Ramos (cell line): Measurements from ENCODE around the gene PGLYRP4.
"Not testable (repeated sequence)": the region's sequence is repeated elsewhere in the genome, so short reads cannot be mapped to it uniquely, and the experiment has no call there.

Experiments
- in situ Hi-C: fragments of 300-500 bp; cut with MboI; formaldehyde crosslinking; loops from one replicate; pipeline ENCODE4 v1.14.3; 2022; ENCODE audit warnings: low sequenced_read_pairs; ENCODE audit not compliant: unreplicated experiment

Gene PGLYRP4

DNA sequence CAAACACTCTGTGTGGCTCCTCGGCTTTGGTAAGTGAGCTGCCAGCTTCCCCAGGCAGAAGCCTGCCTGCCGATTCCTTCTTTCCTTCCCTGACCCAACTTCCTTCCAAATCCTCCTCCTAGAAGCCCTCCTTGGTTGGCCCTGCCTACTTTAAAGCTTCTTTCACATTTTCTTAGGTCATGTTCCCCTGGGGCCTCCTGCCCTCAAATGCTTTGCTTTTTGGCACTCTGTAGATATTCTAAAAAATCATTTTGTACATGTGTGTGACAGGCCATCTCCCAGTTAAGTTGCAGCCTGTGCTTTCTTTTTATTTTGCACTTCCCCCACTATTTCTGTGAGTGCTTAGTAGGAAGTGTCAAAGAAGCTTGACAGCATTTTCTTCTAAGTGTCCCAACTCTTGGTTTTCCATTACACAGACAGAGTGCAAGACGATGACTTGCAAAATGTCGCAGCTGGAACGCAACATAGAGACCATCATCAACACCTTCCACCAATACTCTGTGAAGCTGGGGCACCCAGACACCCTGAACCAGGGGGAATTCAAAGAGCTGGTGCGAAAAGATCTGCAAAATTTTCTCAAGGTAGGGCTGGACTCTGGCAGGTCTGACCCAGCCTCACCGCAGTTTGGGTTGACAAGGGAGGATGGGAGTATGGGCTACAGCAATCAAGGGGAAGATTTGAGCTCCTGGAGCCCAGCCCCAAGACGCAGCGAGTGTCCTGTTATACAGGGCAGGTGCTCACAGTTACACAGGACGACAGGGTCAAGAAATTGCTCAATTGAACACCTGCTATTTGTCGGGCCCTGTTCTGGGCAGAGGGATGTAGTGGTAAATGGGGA is 9.4 kb upstream of the PGLYRP4 start, which contains the start of gene S100A9:
Gene S100A9, plus strand, starts transcription at position 2 of the 838 bp plus-strand sequence. Its CDS starts 430 bp downstream, at position 432.
- in situ Hi-C loops: loop anchor here (10.0 kb wide), 1 partner anchor 127 kb away; no protein-coding TSS in a partner anchor

DNA sequence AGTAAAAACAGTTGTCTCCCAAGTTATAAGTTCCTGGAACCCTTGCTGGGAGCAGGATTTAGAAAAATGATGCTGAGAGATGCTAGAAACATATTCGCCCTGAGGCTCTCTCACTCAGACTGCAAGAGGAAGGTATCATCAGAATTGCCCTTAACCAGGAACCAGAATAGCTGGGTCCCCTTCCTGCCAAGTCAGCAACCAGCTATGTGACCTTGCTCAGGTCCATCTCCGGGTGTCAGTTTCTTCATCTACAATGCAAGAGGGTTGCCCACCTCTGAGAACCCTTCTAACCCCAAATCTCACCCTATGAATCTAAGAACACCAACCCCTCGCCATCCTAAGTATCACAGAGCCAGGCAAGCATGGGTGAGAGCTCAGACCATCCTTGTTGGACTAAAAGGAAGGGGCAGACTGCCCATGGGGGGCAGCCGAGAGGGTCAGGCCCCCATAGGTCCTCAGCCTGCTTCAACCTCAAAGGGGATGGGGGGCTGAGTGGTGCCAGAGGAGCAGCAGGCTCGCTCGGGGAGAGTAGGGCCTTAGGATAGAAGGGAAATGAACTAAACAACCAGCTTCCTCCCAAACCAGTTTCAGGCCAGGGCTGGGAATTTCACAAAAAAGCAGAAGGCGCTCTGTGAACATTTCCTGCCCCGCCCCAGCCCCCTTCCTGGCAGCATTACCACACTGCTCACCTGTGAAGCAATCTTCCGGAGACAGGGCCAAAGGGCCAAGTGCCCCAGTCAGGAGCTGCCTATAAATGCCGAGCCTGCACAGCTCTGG is 8.6 kb upstream of the PGLYRP4 start:
- in situ Hi-C loops: loop anchor here (10.0 kb wide), 1 partner anchor 128 kb away; no protein-coding TSS in a partner anchor

DNA sequence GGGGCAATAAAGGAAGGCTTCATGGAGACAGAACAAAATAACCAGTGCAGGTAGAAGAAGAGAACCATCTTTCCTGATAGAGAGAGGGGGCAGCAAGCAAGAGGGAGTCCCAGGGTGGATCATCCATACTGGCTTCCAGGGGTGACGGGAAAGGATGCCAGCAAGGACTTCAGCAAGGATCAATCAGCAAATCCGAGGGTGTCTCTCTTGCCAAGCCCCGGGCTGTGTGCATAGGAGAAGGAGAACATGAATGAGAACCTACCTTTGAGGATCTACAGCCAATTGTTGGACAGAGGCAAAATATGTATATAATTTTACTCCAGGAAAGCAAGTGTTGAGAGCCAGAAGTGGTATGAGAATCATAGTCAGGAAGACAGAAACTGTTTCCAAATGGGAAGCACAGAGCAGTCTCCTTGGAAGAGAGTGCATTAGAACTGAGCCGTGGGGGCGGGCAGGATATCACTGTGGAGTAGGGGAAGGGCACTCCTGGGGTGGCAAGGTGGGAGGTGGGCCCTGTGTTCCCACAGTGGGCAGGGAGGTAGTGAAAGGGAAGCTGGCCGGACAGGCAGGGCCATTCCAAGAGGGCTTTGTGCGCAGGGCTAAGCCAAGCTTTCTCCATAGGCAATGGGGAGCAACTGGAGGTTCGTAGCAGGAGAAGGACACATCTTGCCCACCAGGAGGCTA is 7.9 kb upstream of the PGLYRP4 start:
- in situ Hi-C loops: loop anchor here (10.0 kb wide), 1 partner anchor 128 kb away; no protein-coding TSS in a partner anchor

GRCh38 chr1:153355445-153356071 is 6.9 kb upstream of the PGLYRP4 start:
- in situ Hi-C loops: loop anchor here (10.0 kb wide), 1 partner anchor 129 kb away; no protein-coding TSS in a partner anchor

DNA sequence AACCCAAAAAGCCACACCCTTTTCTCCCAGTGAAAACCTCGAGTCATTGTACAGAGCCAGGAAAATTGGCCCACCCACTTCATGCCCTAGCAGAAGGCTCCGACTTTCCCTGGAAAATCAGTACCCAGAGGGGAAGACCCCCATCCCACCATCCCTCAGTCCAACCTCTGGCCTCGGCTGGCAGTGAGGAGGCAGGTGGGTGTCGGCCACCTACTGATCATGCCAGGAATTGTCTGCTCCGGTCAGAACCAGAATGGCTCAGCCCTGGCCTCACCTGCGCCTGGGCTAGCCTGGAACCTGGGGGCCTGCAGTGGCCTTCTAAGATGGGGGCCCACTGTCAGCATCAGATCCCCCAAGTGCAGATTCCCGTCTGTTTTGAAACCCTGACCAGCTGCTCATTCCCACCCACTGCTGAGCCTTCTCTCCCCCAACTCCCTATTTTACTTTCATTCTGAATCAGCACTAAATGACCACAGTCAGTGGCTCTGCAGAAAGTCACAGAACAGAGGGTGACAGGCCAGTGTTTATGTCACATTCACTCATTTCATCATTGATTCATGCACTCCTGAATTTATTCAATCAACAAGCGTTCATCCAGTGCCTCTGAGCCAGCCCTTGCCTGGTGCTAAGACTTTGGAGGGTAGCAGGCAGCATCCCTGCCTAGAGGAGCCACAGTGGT is 6.0 kb upstream of the PGLYRP4 start:
- in situ Hi-C loops: loop anchor here (10.0 kb wide), 1 partner anchor 130 kb away; no protein-coding TSS in a partner anchor

GRCh38 chr1:153353226-153353947 is 4.7 kb upstream of the PGLYRP4 start:
- in situ Hi-C loops: loop anchor here (10.0 kb wide), 1 partner anchor 131 kb away; no protein-coding TSS in a partner anchor

DNA sequence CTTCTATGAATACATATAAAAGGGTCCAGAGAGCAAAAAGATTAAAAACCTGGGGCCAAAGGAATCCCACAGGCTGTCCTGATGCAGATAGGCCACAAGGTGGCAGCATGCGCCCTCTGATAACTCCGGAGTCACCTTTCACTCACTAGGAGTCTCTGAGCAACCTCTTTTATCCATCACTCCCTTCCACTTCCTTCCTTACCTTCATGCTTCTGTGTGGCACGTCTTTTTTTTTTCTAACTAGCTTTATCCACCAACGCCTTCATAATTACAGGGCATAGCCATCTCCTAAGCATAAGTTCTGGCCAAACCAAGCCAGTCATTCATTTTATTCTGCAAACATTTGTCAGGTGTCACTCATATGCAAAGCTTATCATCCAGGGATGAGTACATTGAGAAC is 3.9 kb upstream of the PGLYRP4 start:
- in situ Hi-C loops: loop anchor here (10.0 kb wide), 1 partner anchor 132 kb away; no protein-coding TSS in a partner anchor

GRCh38 chr1:153350321-153350957 is 1.8 kb upstream of the PGLYRP4 start:
- in situ Hi-C loops: loop anchor here (10.0 kb wide), 1 partner anchor 134 kb away; no protein-coding TSS in a partner anchor

DNA sequence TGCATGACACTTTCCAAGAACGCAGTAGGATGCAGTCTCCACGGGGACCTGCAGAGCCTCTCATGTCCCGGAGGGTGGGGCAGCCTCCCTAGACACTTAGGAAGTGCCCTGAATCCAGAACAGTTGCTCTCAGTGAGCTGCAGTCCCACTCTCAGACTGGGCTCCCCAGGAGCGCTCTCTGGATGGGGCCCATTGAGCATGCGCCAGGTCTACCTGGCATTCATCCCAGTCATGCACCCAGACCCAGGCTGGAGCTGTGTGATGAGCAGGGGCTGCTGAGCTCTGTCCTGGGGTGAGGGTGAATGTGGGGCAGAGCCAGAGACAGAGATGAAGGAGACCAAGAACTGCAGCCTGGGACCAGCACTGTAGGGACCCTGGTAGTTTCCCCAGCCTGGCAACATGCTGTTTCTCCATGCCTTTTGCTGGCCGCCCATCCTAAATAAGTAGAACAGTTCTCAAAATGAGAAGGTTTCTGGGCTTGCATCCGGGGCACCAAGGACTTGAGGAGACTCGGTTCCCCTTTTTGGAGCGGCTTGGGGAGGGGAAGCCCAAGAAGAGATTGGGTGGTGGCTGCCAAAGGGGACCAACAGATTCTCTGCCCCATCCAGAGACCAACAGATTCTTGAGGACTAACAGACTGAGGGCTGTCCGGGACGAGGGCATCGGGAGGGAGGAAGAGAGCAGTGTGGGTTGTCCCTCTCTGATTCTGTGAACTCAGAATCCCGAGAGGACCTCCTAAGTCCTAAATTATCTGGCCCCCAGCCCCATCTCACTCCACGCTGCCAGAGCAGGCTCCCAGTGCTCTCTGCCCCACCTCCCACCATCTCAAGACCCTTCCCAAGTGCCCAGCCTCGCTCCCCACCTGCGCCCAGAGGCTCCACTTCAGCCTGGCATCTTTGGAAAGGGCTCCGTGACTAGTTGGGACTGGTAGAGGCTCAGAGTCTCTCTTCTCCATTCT is 1.0 kb upstream of the PGLYRP4 start:
- in situ Hi-C loops: loop anchor here (10.0 kb wide), 1 partner anchor 135 kb away; no protein-coding TSS in a partner anchor

DNA sequence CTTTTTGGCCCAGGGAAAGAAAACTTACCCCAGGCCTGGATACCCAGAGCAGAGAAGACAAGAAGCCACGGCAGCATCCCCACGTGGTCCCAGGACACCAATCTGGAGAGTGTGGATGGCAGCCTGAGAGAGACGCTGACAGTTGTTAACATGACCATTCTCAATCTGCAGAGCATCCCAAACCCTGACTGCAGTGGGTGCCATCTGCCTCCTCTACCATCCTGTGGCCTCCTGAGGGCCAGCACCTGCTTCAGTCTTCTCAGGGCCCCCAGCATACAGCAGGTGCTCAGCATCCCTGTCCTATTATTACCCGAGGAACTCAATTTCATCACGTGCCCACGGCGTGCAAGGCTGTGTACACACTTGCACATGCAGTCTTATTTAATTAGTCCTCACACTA is 785 bp downstream of the PGLYRP4 start:
- in situ Hi-C loops: no loop called here

DNA sequence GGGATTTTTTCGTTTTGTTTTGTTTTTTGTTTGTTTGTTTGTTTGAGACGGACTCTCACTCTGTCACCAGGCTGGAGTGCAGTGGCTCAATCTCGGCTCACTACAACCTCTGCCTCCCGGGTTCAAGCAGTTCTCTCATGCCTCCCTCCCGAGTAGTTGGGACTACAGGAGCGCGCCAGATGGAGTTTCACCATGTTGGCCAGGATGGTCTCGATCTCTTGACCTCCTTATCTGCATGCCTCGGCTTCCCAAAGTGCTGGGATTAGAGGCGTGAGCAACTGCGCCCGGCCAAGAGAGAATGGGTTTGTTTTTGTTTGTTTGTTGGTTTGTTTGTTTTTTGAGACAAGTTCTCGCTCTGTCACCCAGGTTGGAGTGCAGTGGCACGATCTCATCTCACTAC is 1.6 kb downstream of the PGLYRP4 start:
- in situ Hi-C loops: not testable (repeated sequence)

DNA sequence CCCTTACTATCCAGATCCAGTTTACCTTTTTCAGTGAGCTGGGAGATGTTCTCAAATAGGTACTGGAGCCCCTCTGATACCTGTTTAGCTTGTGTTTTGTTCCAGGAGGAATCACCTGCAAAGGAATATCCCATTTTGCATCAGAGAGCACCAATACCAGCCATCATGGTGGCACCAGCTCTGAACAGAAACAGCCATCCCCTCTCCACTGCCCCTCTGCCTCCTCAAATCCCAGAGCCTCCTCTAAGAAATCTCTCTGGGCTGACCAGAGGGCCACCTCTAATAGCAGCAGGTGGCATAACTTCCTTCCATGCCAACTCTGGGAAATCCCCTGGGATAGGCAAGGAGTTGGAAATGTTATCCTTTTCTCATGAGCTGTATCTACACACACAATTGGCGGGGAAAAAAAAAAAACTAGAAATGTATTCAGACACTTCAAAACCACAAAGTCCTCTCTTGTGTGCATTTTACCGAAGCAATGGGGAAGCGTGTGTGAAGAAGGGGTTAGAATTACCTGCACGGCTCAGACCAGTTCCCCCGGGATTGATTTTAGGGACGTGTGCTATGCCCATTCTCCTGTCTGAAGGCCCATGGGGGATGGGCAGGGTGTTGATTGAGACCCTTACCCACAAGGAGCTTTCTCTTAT is 2.4 kb downstream of the PGLYRP4 start:
- in situ Hi-C loops: no loop called here

DNA sequence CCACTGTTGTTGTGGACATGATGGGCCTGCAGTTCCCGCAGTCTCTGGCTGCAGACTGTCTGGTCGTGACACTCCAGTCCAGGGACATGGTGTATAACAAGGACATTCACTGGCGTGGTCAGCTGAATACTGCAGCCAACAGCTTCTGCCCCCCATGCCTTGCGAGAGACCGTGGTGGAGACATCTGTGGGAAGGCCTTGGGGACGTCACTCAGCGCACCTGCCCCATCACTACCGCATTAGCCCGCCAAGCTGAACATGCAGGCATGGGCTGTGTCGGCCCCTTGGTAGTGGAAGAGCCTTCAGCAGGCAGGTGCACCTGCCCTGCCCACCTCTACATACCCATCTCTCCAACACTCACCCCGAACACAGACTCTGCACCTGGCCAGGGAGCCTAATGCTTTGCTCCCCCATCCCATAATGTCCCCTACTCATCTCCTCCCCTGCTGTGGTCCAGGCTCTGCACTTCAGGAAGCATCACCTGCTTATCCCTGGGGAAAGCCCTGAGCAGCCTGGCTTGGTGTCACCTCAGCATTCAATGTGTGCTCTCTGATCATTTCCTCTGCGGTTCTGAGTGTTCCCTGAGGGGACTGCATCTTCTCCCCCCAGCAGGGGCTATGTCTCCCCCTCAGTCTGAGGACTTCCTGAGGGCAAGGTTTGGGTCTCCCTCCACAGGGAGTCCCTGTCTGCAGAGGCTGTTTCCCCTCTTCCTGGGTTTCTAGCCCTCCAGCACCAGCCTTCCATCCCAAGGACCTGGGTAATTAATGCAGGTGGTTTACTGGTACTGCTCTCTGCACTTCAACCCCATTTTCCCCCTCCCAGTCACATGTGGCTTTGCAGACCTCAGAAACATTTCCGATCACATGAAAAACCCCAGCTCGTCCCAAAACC is 3.2 kb downstream of the PGLYRP4 start:
- in situ Hi-C loops: no loop called here

GRCh38 chr1:153344718-153345025 is 4.0 kb downstream of the PGLYRP4 start:
- in situ Hi-C loops: no loop called here

DNA sequence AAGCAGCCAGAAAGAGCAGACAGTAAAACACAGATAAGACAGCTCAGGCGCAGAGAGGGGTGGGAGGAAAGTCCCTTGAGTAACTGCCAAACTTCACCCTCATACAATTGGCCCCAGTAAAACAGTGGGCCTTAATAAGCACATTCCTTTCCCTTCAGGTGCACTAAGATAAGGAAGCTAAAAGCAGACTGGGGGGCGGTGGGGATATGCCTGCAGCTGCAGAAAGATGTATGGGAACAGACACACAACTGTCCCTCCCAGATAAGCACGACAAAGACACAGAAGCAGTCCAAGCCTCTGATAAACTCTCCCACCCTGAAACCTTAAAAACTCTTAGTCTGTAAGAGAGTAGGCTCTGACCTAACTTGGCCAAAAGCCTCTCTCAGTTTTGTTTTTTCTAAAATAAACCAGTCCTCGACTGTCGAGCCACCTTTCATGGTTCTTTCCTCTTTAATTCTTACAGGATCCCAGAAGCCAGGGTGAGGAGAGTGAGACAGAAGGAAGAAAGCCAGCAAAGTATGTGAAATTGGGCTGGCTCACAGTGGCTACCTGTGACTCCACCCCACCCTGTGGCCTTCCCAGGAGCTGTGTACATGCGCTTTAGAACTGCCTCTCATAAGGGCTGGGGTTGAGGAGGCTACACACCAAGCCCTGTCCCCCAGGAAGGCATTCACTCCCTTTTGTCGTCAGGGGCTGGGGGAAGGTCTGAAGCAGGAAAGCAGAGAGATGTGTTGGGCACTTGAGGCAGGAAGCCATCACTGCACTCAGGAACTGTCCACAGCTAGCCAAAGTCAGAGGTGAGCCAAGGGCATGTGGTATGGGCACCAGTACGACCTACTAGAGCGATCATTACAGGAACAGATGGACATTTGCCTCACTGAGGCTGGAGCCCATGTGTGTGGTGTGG is 4.6 kb downstream of the PGLYRP4 start:
- in situ Hi-C loops: no loop called here
